ENCODE results near the gene PARG. TPM values are rescaled to one million over a fixed set of nuclear protein-coding genes. Genes with fewer than 3 reads are reported as not detected.
"Not testable (repeated sequence)": the region's sequence is repeated elsewhere in the genome, so short reads cannot be mapped to it uniquely, and the experiment has no call there.

PARG gene
- polyA plus RNA-seq, 1 donor (not counting 4 experiments of a cell fraction or from before 2014, with no cell fraction given) = 18.6 TPM

- H3K4me2 ChIP-seq (ENCODE audit: control insufficient read depth, extremely low read depth, insufficient read depth, low read depth, low read length); DNase-seq (ENCODE audit: low read depth, low spot score); H3K9ac ChIP-seq (ENCODE audit: control insufficient read depth, extremely low read depth, insufficient read depth, low read length); H3K9me1 ChIP-seq (ENCODE audit: control insufficient read depth, extremely low read depth, insufficient read depth, low read length); dilution Hi-C loops (cut with MboI; ENCODE audit: extremely low pct_ligation_motif_present, low sequenced_read_pairs); H3K79me2 ChIP-seq (ENCODE audit: control insufficient read depth, insufficient read depth, low read length); H3K36me3 ChIP-seq (ENCODE audit: control insufficient read depth in 2 of 2, extremely low read depth in 1 of 2, insufficient read depth in 2 of 2, low read length in 2 of 2); H3K27ac ChIP-seq (ENCODE audit: control insufficient read depth, insufficient read depth, low read length); H3K4me1 ChIP-seq (ENCODE audit: control insufficient read depth, extremely low read depth, insufficient read depth, low read length); H3K27me3 ChIP-seq (ENCODE audit: control insufficient read depth, extremely low read depth, insufficient read depth, low read length); H3K4me3 ChIP-seq (ENCODE audit: control insufficient read depth in 2 of 3, extremely low read depth in 1 of 3, insufficient read depth in 2 of 3, low read depth in 1 of 3, low read length in 3 of 3); H3K9me3 ChIP-seq (ENCODE audit: control insufficient read depth, low read depth, low read length); FAIRE-seq; H2AFZ ChIP-seq (ENCODE audit: control insufficient read depth, low read length); H4K20me1 ChIP-seq (ENCODE audit: control insufficient read depth, extremely low read depth, insufficient read depth, low read length): not testable (repeated sequence)
These were observed 51.8 kb downstream of the PARG start for GRCh38 chr10:49890025-49890424.

- H3K4me3 ChIP-seq (ENCODE audit: control insufficient read depth in 2 of 3, extremely low read depth in 1 of 3, insufficient read depth in 2 of 3, low read depth in 1 of 3, low read length in 3 of 3); H2AFZ ChIP-seq (ENCODE audit: control insufficient read depth, low read length); H3K9ac ChIP-seq (ENCODE audit: control insufficient read depth, extremely low read depth, insufficient read depth, low read length); H3K27me3 ChIP-seq (ENCODE audit: control insufficient read depth, extremely low read depth, insufficient read depth, low read length); H3K9me3 ChIP-seq (ENCODE audit: control insufficient read depth, low read depth, low read length); H3K36me3 ChIP-seq (ENCODE audit: control insufficient read depth in 2 of 2, extremely low read depth in 1 of 2, insufficient read depth in 2 of 2, low read length in 2 of 2); dilution Hi-C loops (cut with MboI; ENCODE audit: extremely low pct_ligation_motif_present, low sequenced_read_pairs); FAIRE-seq; H3K79me2 ChIP-seq (ENCODE audit: control insufficient read depth, insufficient read depth, low read length); H4K20me1 ChIP-seq (ENCODE audit: control insufficient read depth, extremely low read depth, insufficient read depth, low read length); H3K27ac ChIP-seq (ENCODE audit: control insufficient read depth, insufficient read depth, low read length); DNase-seq (ENCODE audit: low read depth, low spot score); H3K4me2 ChIP-seq (ENCODE audit: control insufficient read depth, extremely low read depth, insufficient read depth, low read depth, low read length); H3K4me1 ChIP-seq (ENCODE audit: control insufficient read depth, extremely low read depth, insufficient read depth, low read length); H3K9me1 ChIP-seq (ENCODE audit: control insufficient read depth, extremely low read depth, insufficient read depth, low read length): not testable (repeated sequence)
These were observed 57.0 kb downstream of the PARG start for GRCh38 chr10:49884739-49885331.

GRCh38 chr10:49883852-49884251 is 58.0 kb downstream of the PARG start:
- H2AFZ ChIP-seq (ENCODE audit: control insufficient read depth, low read length); dilution Hi-C loops (cut with MboI; ENCODE audit: extremely low pct_ligation_motif_present, low sequenced_read_pairs); H3K27me3 ChIP-seq (ENCODE audit: control insufficient read depth, extremely low read depth, insufficient read depth, low read length); H3K36me3 ChIP-seq (ENCODE audit: control insufficient read depth in 2 of 2, extremely low read depth in 1 of 2, insufficient read depth in 2 of 2, low read length in 2 of 2); H4K20me1 ChIP-seq (ENCODE audit: control insufficient read depth, extremely low read depth, insufficient read depth, low read length); H3K79me2 ChIP-seq (ENCODE audit: control insufficient read depth, insufficient read depth, low read length); H3K9me3 ChIP-seq (ENCODE audit: control insufficient read depth, low read depth, low read length); H3K27ac ChIP-seq (ENCODE audit: control insufficient read depth, insufficient read depth, low read length); DNase-seq (ENCODE audit: low read depth, low spot score); H3K4me1 ChIP-seq (ENCODE audit: control insufficient read depth, extremely low read depth, insufficient read depth, low read length); H3K9ac ChIP-seq (ENCODE audit: control insufficient read depth, extremely low read depth, insufficient read depth, low read length); H3K4me3 ChIP-seq (ENCODE audit: control insufficient read depth in 2 of 3, extremely low read depth in 1 of 3, insufficient read depth in 2 of 3, low read depth in 1 of 3, low read length in 3 of 3); H3K9me1 ChIP-seq (ENCODE audit: control insufficient read depth, extremely low read depth, insufficient read depth, low read length); FAIRE-seq; H3K4me2 ChIP-seq (ENCODE audit: control insufficient read depth, extremely low read depth, insufficient read depth, low read depth, low read length): not testable (repeated sequence)

- H3K9me3 ChIP-seq (ENCODE audit: control insufficient read depth, low read depth, low read length); H3K4me2 ChIP-seq (ENCODE audit: control insufficient read depth, extremely low read depth, insufficient read depth, low read depth, low read length); H3K9ac ChIP-seq (ENCODE audit: control insufficient read depth, extremely low read depth, insufficient read depth, low read length); H3K9me1 ChIP-seq (ENCODE audit: control insufficient read depth, extremely low read depth, insufficient read depth, low read length); H3K27ac ChIP-seq (ENCODE audit: control insufficient read depth, insufficient read depth, low read length); DNase-seq (ENCODE audit: low read depth, low spot score); FAIRE-seq; dilution Hi-C loops (cut with MboI; ENCODE audit: extremely low pct_ligation_motif_present, low sequenced_read_pairs); H3K4me3 ChIP-seq (ENCODE audit: control insufficient read depth in 2 of 3, extremely low read depth in 1 of 3, insufficient read depth in 2 of 3, low read depth in 1 of 3, low read length in 3 of 3); H3K4me1 ChIP-seq (ENCODE audit: control insufficient read depth, extremely low read depth, insufficient read depth, low read length); H2AFZ ChIP-seq (ENCODE audit: control insufficient read depth, low read length); H3K79me2 ChIP-seq (ENCODE audit: control insufficient read depth, insufficient read depth, low read length); H4K20me1 ChIP-seq (ENCODE audit: control insufficient read depth, extremely low read depth, insufficient read depth, low read length); H3K27me3 ChIP-seq (ENCODE audit: control insufficient read depth, extremely low read depth, insufficient read depth, low read length); H3K36me3 ChIP-seq (ENCODE audit: control insufficient read depth in 2 of 2, extremely low read depth in 1 of 2, insufficient read depth in 2 of 2, low read length in 2 of 2): not testable (repeated sequence)
These were observed 59.5 kb downstream of the PARG start for GRCh38 chr10:49882327-49882726.

- H3K79me2 ChIP-seq (ENCODE audit: control insufficient read depth, insufficient read depth, low read length); H3K4me2 ChIP-seq (ENCODE audit: control insufficient read depth, extremely low read depth, insufficient read depth, low read depth, low read length); H2AFZ ChIP-seq (ENCODE audit: control insufficient read depth, low read length); FAIRE-seq; DNase-seq (ENCODE audit: low read depth, low spot score); H3K36me3 ChIP-seq (ENCODE audit: control insufficient read depth in 2 of 2, extremely low read depth in 1 of 2, insufficient read depth in 2 of 2, low read length in 2 of 2); H3K9me1 ChIP-seq (ENCODE audit: control insufficient read depth, extremely low read depth, insufficient read depth, low read length); H3K27ac ChIP-seq (ENCODE audit: control insufficient read depth, insufficient read depth, low read length); H3K4me1 ChIP-seq (ENCODE audit: control insufficient read depth, extremely low read depth, insufficient read depth, low read length); H3K9me3 ChIP-seq (ENCODE audit: control insufficient read depth, low read depth, low read length); H4K20me1 ChIP-seq (ENCODE audit: control insufficient read depth, extremely low read depth, insufficient read depth, low read length); H3K27me3 ChIP-seq (ENCODE audit: control insufficient read depth, extremely low read depth, insufficient read depth, low read length); H3K4me3 ChIP-seq (ENCODE audit: control insufficient read depth in 2 of 3, extremely low read depth in 1 of 3, insufficient read depth in 2 of 3, low read depth in 1 of 3, low read length in 3 of 3); dilution Hi-C loops (cut with MboI; ENCODE audit: extremely low pct_ligation_motif_present, low sequenced_read_pairs); H3K9ac ChIP-seq (ENCODE audit: control insufficient read depth, extremely low read depth, insufficient read depth, low read length): not testable (repeated sequence)
These were observed 69.1 kb downstream of the PARG start for GRCh38 chr10:49872740-49873139.
